Measurements from ENCODE around the gene CTBP2. TPM values are rescaled to one million over a fixed set of nuclear protein-coding genes. Genes with fewer than 3 reads are reported as not detected.

Gene CTBP2
- total RNA-seq, 2 experiments from 2014 or later: 0.15 to 0.43 TPM

DNA sequence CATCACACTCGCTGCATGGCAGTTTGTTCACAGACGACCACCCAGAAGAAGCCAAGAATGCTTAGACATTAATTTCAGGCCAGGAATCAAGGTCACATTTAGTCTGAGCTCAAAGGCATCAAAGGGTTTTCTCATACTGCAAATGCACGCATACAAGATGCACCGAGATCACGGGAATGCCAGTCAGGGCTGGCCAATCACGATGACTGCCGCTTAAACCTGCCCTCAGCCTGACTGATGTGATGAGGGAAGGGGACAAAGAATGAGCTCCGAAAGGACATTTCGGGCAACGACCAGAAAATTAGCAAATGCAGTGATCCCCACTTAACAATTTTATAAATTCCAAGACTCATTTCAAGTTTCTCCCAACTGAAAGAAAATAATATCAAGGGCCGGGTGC lies 20.2 kb downstream of the CTBP2 start:
- peaks cover 5% of the 10 kb centered on the region for H3K27me3 Mint-ChIP-seq
- no peak overlapping the region for H3K27ac Mint-ChIP-seq
- ChIA-PET POLR2A (no interaction called here), CTCF (no interaction called here)
- no peak for DNase-seq
- H3K4me1 Mint-ChIP-seq: no peaks in the 10 kb centered on the region
- no peak overlapping the region for H3K4me3 Mint-ChIP-seq
- H3K36me3 Mint-ChIP-seq (ENCODE audit: low read depth): no peaks in the 10 kb centered on the region
- H3K9me3 Mint-ChIP-seq: no peaks in the 10 kb centered on the region

DNA sequence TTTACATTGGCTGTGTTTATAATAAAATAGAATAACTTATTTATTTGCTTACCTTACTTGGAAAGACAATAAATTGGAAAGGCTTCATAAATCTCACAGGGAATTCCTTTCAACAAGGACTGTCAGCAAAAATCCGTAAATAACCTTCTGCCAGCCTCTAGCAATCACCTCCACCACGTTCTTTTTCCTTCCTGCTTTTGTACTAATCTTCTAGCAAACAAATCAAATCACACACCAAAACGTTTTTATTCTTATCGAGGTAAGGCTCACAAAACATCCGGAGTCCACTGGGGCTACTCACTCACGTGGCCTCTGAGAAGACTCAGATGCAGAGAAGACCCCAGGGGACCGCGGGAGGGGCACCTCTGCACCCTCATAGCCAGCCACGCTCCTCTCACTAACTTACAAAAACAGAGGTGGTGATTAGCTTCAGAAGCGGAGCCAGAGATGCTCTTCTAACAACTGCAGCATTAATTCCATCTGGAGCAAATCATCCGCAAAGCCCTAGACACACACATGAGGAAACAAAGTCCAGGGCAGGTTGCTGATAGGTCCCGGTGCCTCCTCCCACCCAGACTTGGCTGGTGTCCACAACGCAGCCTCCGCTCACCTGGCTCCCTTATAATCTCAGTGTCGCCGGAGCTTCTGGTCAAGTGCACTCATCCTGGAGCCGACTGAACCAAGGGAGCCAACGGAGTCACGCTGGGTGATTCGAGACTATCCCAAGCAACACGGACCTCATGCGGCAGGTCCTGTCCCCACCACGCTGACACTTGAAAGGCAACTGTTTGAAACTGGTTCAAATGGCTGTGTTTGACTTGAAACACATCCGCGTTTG lies 22.5 kb downstream of the CTBP2 start:
- ChIA-PET CTCF (no interaction called here), POLR2A (no interaction called here)
- H3K36me3 Mint-ChIP-seq (ENCODE audit: low read depth): no peaks in the 10 kb centered on the region
- no peaks in the 10 kb centered on the region for H3K4me1 Mint-ChIP-seq
- H3K9me3 Mint-ChIP-seq: no peaks in the 10 kb centered on the region
- DNase-seq: no peak
- H3K27me3 Mint-ChIP-seq: no peaks in the 10 kb centered on the region
- H3K4me3 Mint-ChIP-seq: no peak overlapping the region
- no peak overlapping the region for H3K27ac Mint-ChIP-seq

DNA sequence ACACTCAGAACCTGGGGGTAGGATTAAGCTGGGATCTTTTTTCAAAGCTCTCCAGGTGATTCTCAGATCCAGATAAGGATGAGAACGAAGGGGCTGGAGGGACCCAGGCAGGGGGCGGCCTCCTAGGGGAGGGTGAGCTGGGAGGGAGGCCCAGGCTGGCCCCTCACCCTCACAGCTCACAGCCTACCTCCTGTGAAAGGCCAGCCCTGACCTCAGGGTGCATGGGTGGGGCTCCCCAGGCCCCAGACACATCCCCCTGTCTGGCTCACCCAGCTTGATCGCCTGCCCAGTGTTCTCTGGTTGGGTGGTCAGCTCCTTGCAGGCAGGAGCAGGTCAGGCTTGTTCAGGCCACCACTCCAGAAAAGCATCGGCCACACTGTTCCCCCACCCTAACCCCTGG lies 24.3 kb downstream of the CTBP2 start:
- no peak for DNase-seq
- Mint-ChIP-seq H3K27ac (no peak overlapping the region), H3K4me3 (no peak overlapping the region), H3K36me3 (ENCODE audit: low read depth) (no peaks in the 10 kb centered on the region), H3K4me1 (no peaks in the 10 kb centered on the region), H3K27me3 (no peaks in the 10 kb centered on the region), H3K9me3 (no peaks in the 10 kb centered on the region)
- POLR2A ChIA-PET: no interaction called here
- CTCF ChIA-PET: no interaction called here

DNA sequence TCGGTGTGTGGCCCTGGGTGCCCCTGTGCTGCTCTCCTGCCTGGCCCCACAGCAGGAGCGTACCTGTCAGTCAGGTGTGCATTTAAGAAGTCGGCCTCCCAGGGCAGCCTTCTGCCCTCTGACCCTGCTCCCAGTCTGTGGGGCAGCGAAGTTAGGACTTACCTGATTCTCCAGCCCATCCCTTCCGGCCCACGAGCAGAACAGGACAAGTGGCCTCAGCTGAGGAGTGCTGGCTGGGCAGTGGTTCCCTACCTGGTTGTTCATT lies 24.7 kb downstream of the CTBP2 start:
- H3K9me3 Mint-ChIP-seq: no peaks in the 10 kb centered on the region
- no peak overlapping the region for H3K27ac Mint-ChIP-seq
- no peak overlapping the region for H3K4me3 Mint-ChIP-seq
- no peaks in the 10 kb centered on the region for H3K36me3 Mint-ChIP-seq (ENCODE audit: low read depth)
- H3K27me3 Mint-ChIP-seq: no peaks in the 10 kb centered on the region
- DNase-seq: no peak
- H3K4me1 Mint-ChIP-seq: no peaks in the 10 kb centered on the region
- ChIA-PET CTCF (no interaction called here), POLR2A (no interaction called here)

DNA sequence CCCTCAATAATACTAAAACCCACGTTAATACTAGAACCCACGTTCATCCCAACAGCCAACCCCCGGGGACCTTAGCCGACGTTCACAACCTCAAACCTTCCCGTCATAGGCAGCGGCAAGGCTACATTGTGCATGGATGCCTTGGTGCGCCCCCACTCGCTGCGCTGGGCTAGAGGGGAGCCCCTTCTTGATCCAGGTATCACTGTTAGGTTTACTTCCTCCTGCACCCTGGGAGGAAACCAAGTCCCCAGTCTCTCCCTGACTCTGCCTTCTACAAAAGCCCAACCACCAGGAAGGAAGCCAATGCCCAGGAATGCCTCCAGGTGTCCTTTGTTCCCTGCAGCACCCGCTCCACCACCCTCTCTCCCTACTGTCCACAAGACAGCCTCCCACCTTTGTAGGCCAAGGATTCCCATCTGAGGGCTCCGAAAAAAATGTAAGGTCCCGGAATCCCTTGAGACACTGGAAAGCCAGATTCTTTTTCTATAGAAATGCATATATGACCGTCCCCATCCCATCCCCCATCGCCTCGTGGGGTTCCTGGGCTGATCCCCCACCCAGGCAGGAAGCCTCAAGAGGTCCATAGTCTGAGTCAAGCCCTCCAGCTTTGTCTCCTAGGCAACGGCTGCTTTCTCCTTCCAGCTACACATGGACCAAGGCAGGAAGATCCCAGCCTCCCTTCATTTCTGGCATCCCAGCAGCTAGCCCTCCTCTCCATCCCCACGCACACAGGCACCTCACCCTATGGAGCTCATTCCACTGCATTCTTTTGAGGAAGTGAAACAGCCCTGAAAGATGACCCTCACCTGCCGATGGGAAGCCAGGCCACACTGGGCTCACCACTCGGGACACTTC lies 25.2 kb downstream of the CTBP2 start:
- Mint-ChIP-seq H3K36me3 (ENCODE audit: low read depth) (no peaks in the 10 kb centered on the region), H3K4me3 (no peak overlapping the region), H3K27ac (no peak overlapping the region), H3K9me3 (no peaks in the 10 kb centered on the region), H3K4me1 (no peaks in the 10 kb centered on the region), H3K27me3 (no peaks in the 10 kb centered on the region)
- DNase-seq: no peak
- POLR2A ChIA-PET: no interaction called here
- CTCF ChIA-PET: no interaction called here

DNA sequence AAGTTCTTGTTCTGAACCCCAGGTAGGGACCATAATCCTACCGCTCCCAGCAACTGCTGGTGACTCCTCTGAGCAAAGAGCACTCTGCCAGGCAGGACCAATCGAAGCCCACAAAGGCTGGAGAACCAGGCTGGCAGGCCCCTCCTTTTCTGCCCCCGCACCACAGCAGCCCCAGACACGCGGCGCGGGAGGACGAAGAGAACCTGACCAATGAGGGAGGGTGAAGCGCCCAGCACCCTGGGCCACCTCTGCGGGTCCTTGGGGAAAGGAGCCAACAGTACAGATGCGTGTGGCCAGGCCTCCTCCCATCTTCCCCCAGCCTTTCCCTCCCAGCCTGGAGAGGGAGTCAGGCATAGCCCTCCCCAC lies 25.9 kb downstream of the CTBP2 start:
- Mint-ChIP-seq H3K27me3 (no peaks in the 10 kb centered on the region), H3K4me1 (no peaks in the 10 kb centered on the region), H3K36me3 (ENCODE audit: low read depth) (no peaks in the 10 kb centered on the region), H3K27ac (no peak overlapping the region), H3K9me3 (no peaks in the 10 kb centered on the region), H3K4me3 (no peak overlapping the region)
- CTCF ChIA-PET: no interaction called here
- DNase-seq: no peak
- POLR2A ChIA-PET: no interaction called here

DNA sequence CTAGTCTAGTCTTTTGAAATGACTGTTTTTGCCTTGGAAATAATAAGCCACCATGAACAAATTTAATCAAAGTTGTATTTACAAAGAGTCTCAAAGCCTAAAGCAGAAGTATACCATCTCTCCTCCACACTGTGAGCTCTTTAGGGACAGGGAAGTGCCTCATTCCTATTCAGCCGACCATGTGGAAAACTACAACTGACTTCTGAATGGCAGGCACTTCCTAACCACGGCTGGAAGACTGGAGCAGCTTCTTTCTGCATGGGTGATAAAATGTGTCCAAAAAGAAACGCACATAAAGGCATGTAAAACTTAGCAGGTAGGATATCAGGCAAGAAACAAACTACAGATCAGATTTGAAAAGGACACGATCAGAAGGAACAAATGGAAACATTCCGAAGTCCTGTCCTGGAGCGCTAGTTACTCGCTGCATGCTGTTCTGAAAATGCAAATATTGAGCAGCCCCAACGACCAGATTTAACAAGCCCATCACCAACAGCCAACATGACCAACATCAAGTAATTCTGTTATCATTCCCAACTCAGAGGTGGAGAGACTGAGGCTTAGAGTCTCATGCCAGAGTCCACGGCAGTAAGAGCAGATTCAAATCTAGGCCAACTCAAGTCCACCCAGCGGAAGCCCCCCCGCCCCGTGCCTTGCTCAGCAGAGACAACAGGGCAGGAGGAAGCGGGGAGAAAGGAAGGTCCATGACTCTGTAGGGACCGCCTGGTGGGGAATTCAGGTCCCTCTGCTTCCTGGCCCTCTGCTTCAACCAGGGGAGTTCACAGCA lies 26.5 kb downstream of the CTBP2 start:
- ChIA-PET CTCF (no interaction called here), POLR2A (no interaction called here)
- Mint-ChIP-seq H3K4me3 (no peak overlapping the region), H3K27ac (no peak overlapping the region), H3K27me3 (no peaks in the 10 kb centered on the region), H3K36me3 (ENCODE audit: low read depth) (no peaks in the 10 kb centered on the region), H3K4me1 (no peaks in the 10 kb centered on the region), H3K9me3 (no peaks in the 10 kb centered on the region)
- no peak for DNase-seq

DNA sequence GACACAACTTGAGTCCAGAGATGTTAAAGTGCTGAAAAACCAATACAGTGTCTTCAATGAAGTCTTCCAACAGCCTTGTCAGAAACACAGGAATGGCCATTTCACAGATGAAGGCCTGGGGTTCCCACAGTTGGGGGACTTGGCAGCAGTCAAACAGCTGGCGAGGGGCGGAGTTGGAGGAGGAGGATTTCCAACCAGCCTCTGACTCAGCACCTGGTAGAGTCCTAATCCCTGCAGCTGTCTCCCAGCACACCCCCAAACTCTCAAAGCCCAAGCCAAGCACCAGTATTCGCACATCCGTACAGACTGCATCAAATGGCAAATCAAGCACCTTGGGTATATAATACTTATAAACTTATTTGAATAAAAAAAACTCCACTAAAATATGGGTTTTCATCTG lies 28.0 kb downstream of the CTBP2 start:
- Mint-ChIP-seq H3K36me3 (ENCODE audit: low read depth) (no peaks in the 10 kb centered on the region), H3K4me3 (no peak overlapping the region), H3K4me1 (no peaks in the 10 kb centered on the region), H3K27me3 (no peaks in the 10 kb centered on the region), H3K27ac (no peak overlapping the region), H3K9me3 (no peaks in the 10 kb centered on the region)
- ChIA-PET CTCF (no interaction called here), POLR2A (no interaction called here)
- no peak for DNase-seq

DNA sequence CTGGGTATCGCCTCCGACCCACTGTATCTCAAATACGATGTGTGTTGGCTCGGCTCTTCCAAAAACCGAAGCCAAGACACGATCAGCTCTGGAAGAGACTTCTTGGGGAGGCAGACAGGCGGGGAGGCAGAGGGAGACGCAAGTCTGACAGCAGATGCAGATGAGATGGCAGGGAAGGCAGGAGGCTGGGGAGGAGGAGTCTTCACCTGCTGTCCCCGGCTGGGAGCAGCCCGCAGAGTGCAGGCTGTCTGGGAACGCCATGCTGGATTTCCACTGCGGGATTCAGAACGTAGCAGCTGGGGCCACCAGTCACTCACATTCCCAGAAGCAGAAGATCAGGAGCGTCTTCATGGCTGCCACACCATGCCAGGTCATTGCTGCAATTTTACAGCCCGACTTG lies 29.4 kb downstream of the CTBP2 start:
- Mint-ChIP-seq H3K9me3 (no peaks in the 10 kb centered on the region), H3K36me3 (ENCODE audit: low read depth) (no peaks in the 10 kb centered on the region), H3K4me3 (no peak overlapping the region), H3K27me3 (no peaks in the 10 kb centered on the region), H3K27ac (no peak overlapping the region), H3K4me1 (no peaks in the 10 kb centered on the region)
- ChIA-PET POLR2A (no interaction called here), CTCF (no interaction called here)
- no peak for DNase-seq

DNA sequence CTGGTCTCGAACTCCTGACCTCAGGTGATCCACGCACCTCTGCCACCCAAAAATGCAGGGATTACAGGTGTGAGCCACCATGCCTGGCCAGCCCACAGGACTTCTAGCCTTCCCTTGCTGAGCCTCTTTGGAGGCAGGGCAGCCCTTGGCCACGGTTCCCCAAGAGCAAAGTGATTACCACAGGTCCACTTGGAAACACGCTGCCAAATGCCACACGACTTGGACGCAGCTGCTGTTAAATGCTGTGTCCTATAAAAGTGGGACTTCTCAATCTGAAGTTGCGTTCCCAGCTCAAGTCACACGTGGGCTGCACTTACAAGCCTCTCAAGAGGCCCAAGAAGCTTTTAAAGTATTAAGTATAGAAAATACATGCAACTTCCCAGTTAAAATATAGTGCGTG lies 30.1 kb downstream of the CTBP2 start:
- H3K4me1 Mint-ChIP-seq: no peaks in the 10 kb centered on the region
- no peaks in the 10 kb centered on the region for H3K9me3 Mint-ChIP-seq
- no peak overlapping the region for H3K27ac Mint-ChIP-seq
- no peak overlapping the region for H3K4me3 Mint-ChIP-seq
- H3K27me3 Mint-ChIP-seq: no peaks in the 10 kb centered on the region
- H3K36me3 Mint-ChIP-seq (ENCODE audit: low read depth): no peaks in the 10 kb centered on the region
- CTCF ChIA-PET: no interaction called here
- POLR2A ChIA-PET: no interaction called here
- no peak for DNase-seq

DNA sequence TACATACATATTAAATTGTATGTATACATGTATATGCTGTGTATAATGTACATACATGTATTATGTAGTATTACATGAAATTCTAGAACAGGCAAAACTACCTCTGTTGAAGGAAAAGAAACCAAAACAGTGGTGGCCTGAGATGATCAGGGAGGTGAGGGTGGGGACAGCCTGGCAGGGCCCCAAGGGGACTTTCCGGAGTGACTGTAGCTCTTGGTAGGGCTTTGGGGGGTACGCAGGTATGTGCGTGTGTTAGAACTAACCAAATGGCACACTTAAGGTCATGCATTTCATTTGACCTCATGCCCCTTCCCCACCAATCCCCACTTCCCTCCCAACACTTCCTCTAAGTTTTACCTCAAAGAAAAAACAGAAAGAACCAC lies 31.3 kb downstream of the CTBP2 start:
- H3K4me3 Mint-ChIP-seq: no peak overlapping the region
- POLR2A ChIA-PET: no interaction called here
- H3K9me3 Mint-ChIP-seq: no peaks in the 10 kb centered on the region
- DNase-seq: no peak
- CTCF ChIA-PET: no interaction called here
- H3K36me3 Mint-ChIP-seq (ENCODE audit: low read depth): no peaks in the 10 kb centered on the region
- no peaks in the 10 kb centered on the region for H3K4me1 Mint-ChIP-seq
- H3K27me3 Mint-ChIP-seq: no peaks in the 10 kb centered on the region
- no peak overlapping the region for H3K27ac Mint-ChIP-seq

DNA sequence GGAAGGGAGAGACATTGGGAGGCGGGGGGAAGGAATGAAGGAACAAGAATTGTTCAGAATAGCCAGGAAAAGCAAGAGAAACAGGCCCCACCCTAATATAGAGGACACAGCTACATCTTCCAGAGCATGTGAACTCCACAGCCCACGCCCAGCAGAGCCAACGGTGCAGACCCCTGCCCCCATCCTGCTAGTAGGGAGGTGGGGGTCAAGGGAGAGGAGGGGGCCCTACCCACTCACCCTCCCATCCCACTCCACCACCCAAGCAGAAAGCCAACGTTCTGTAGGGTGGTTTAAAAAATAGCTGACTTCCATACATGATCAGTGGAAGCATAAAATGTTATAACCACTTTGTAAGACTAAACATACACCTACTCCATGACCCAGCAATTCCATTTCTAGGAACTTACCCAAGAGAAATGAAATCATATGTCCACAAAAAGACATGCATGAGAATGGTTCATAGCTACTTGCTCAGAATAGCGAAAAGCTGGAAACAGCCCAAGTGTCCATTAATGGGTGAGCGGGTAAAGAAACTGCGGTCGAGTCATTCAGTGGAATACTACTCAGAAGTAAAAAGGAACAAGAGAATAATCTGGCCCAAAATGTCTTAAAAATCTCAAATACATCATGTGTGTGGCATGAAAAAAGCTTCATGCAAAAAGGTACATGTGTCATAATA lies 31.8 kb downstream of the CTBP2 start:
- no peak overlapping the region for H3K4me3 Mint-ChIP-seq
- no peak overlapping the region for H3K27ac Mint-ChIP-seq
- no peaks in the 10 kb centered on the region for H3K27me3 Mint-ChIP-seq
- H3K4me1 Mint-ChIP-seq: no peaks in the 10 kb centered on the region
- no peaks in the 10 kb centered on the region for H3K9me3 Mint-ChIP-seq
- ChIA-PET CTCF (no interaction called here), POLR2A (no interaction called here)
- no peak for DNase-seq
- H3K36me3 Mint-ChIP-seq (ENCODE audit: low read depth): no peaks in the 10 kb centered on the region

DNA sequence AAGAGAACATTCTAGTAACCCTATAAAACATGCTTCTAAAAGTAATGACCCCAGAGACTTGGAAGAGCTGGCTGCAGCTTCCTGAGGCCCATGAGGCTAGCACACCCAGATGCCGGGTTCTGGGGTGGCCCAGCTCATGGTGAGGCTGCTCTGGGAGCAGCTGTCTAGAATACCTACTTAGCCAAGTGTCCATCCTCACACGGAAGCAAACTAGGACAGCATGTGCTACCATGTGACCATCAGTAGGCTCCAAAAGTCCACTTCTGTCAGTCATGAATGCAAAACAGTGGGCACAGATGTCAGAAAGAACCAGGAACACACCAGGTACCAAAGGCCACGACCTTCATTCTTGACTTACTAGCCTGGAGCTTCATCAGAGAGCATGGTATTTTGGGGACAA lies 32.4 kb downstream of the CTBP2 start:
- ChIA-PET CTCF (no interaction called here), POLR2A (no interaction called here)
- no peaks in the 10 kb centered on the region for H3K36me3 Mint-ChIP-seq (ENCODE audit: low read depth)
- H3K27ac Mint-ChIP-seq: no peak overlapping the region
- no peaks in the 10 kb centered on the region for H3K9me3 Mint-ChIP-seq
- DNase-seq: no peak
- H3K27me3 Mint-ChIP-seq: no peaks in the 10 kb centered on the region
- no peak overlapping the region for H3K4me3 Mint-ChIP-seq
- H3K4me1 Mint-ChIP-seq: no peaks in the 10 kb centered on the region
